T-helper 17 cell (primary cell): ENCODE results near the gene GABRA4. TPM values are rescaled to one million over a fixed set of nuclear protein-coding genes. Genes with fewer than 3 reads are reported as not detected.

Experiments used
- ATAC-seq: fragments of 150-1000 bp; cut with Tn5 transposase; 2 replicates; pipeline ENCODE4 v1.10.0; 2021; ENCODE audit warnings: mild to moderate bottlenecking, moderate library complexity
- DNase-seq, 3 donors: peaks; one replicate each; pipeline versions ENCODE4 v3.0.0 to v3.0.0-alpha.2; 2020 to 2021
- H3K9me3 ChIP-seq: one replicate; pipeline ENCODE4 v1.7.0; 2013; ENCODE audit warnings: low read length, mild to moderate bottlenecking; ENCODE audit not compliant: control insufficient read depth, poor library complexity, severe bottlenecking
- H3K27ac Mint-ChIP-seq: one replicate; pipeline ENCODE4 v1.8.0; 2022; ENCODE audit warnings: mild to moderate bottlenecking, moderate library complexity, mixed read lengths
- H3K27me3 Mint-ChIP-seq: one replicate; pipeline ENCODE4 v1.8.0; 2022; ENCODE audit warnings: mixed read lengths
- H3K36me3 Mint-ChIP-seq: one replicate; pipeline ENCODE4 v1.8.0; 2022; ENCODE audit warnings: low read depth, mixed read lengths
- H3K4me1 Mint-ChIP-seq: one replicate; pipeline ENCODE4 v1.8.0; 2022; ENCODE audit warnings: mild to moderate bottlenecking, mixed read lengths
- H3K4me3 Mint-ChIP-seq: one replicate; pipeline ENCODE4 v1.8.0; 2022; ENCODE audit warnings: mild to moderate bottlenecking, moderate library complexity, mixed read lengths
- total RNA-seq, 4 donors: library from RNA in 2 of 4; stranded (reverse) in 2 of 4; gene quantifications; one replicate each; pipeline ENCODE4 v1.2.3 and lab custom pipeline; 2022 to 2026

The GABRA4 gene
- total RNA-seq, 2 donors from 2014 or later: not detected

DNA sequence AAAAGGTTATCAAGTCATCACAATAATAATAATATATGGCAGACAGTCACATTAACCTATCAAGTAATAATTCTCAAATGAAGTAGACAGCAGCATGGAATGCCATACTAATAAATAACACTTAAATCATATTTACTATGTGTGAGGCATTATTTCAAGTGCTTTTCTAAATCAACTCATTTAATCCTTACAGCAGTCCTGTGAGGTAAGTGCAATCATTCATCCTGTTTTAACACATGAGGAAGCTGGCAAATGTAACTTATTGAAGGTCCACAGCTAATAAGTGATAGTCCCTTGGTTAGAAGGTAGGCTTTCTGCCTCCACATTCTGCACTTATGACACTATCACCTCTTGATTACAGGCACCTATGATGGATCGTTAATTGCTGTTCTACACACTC lies 24.5 kb downstream of the GABRA4 start:
- no peaks in the 10 kb centered on the region for H3K9me3 ChIP-seq
- Mint-ChIP-seq H3K27me3 (peaks cover 16% of the 10 kb centered on the region), H3K27ac (no peak overlapping the region), H3K36me3 (no peaks in the 10 kb centered on the region), H3K4me1 (no peaks in the 10 kb centered on the region), H3K4me3 (no peak overlapping the region)
- DNase-seq (no peak), ATAC-seq (no peak)

DNA sequence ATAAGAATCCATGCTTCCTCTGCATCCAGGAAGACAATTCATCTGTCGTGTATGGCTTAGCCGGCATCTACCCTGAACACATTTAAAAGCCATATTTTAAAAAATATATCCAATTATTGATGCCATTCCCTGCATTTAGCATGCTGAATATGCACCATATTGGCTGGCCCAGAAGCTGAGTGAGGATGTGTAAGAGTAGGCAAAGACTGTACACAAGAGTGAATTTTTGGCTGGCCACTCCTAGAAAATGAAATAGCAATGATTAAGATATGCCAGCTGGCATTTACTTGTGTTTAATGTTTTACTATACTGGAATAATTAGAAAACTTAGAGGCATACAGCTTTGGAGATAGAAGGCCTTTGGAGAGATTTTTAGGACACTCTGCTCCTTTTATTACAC lies 25.8 kb downstream of the GABRA4 start:
- ATAC-seq (no peak), DNase-seq (no peak)
- Mint-ChIP-seq H3K4me1 (no peaks in the 10 kb centered on the region), H3K4me3 (no peak overlapping the region), H3K36me3 (no peaks in the 10 kb centered on the region), H3K27ac (no peak overlapping the region), H3K27me3 (peaks cover 22% of the 10 kb centered on the region)
- H3K9me3 ChIP-seq: no peaks in the 10 kb centered on the region

DNA sequence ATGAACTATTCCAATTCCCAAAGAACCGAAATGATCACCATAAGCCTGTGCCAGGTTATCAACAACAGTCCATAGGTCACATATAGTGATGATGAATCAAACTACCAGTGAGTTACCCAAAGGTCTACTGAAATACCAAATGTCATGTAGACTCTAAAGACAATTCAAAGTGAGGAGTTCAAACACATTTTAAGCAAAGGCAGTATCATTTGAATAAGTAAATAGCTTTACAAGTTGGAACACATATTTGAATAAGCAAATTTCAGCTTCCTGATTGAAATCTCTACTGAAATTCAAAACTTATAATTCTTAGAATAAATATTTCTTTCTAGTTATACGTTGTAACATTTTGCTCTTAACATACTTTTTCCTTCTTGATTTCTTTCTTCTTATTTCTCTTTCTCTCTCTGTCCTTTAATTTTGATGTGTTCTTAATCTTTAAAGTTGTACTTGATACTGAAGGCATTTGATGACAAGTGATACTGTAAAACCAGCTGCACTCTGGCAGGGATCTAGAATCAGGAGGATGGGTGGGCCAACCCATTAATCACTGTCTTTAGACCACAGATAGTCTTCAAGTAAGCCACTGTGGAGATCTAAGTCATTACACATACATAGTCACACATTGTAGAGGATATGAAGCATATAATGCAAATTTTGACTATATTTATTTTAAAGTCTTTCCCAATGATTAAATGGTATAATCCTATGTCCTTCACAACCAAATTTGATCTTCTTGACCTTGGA lies 34.5 kb downstream of the GABRA4 start:
- H3K36me3 Mint-ChIP-seq: peaks cover 2% of the 10 kb centered on the region
- DNase-seq: no peak

DNA sequence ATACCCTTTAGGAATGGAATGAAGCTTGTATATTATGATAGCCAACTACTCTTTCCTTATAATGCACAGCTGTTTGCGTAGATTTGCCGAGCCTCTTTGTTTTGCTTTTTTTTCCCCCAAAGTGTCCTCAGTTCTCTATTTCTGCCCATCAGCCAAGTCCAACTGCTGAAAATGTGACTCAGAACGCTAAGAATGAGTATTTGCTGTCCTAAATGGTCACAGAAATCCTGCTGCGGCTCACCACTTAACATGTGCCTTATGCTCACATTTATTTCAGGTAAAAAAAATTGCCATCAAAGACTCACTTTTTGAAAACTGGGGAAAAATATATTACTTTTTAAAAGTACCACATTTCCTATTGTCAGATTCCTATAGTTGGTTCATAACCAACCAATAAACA lies 36.9 kb downstream of the GABRA4 start:
- no peak overlapping the region for H3K4me3 Mint-ChIP-seq
- DNase-seq: no peak
- no peaks in the 10 kb centered on the region for H3K4me1 Mint-ChIP-seq
- H3K36me3 Mint-ChIP-seq: no peaks in the 10 kb centered on the region
- no peak for ATAC-seq
- H3K27ac Mint-ChIP-seq: no peak overlapping the region
- H3K9me3 ChIP-seq: no peaks in the 10 kb centered on the region
- peaks cover 19% of the 10 kb centered on the region for H3K27me3 Mint-ChIP-seq

More for the DNA sequence above, 34.5 kb downstream of the GABRA4 start:
- ATAC-seq: no peak
- Mint-ChIP-seq H3K27me3 (peaks cover 22% of the 10 kb centered on the region), H3K27ac (no peak overlapping the region), H3K4me3 (no peak overlapping the region), H3K4me1 (no peaks in the 10 kb centered on the region)
- H3K9me3 ChIP-seq: no peaks in the 10 kb centered on the region

DNA sequence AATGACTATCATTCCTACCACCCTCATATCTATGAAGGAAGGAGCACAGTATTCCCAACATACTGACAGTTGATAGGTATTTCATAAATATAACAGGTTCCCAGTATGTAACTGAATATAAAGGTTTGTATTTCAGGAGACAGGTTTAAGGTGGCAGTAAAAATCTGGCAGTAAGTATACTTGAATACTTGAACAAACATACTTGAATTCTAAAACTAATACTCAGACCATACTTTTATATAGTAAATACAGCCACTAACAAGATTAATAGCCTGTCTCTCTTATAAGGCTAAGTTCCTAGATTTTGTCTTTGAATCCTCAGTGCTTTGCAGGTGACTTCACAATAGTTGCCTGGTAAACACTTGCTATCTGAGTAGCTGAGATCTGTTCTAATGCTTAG lies 37.8 kb downstream of the GABRA4 start:
- Mint-ChIP-seq H3K4me3 (no peak overlapping the region), H3K27me3 (peaks cover 19% of the 10 kb centered on the region), H3K27ac (no peak overlapping the region), H3K36me3 (no peaks in the 10 kb centered on the region), H3K4me1 (no peaks in the 10 kb centered on the region)
- no peaks in the 10 kb centered on the region for H3K9me3 ChIP-seq
- no peak for ATAC-seq
- no peak for DNase-seq

DNA sequence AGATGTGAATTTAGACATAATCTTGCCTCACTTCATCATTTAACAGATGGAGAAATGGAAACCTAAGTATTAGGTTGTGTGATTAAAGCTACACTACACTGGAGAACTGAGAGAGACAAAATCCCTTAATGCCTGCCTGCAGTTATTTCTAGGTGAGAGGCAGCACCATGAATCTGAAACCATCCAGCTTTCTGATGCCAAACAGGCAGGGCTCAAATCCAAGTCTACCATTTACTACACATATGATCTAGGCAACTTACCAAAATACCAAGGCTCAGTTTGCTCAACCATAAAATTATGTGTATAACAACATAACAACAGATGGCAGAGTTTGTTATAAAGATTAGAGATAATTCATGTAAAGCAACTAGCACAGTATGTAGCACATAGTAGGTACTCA lies 38.7 kb downstream of the GABRA4 start:
- H3K27me3 Mint-ChIP-seq: peaks cover 19% of the 10 kb centered on the region
- DNase-seq: no peak
- no peak for ATAC-seq
- no peaks in the 10 kb centered on the region for H3K4me1 Mint-ChIP-seq
- no peak overlapping the region for H3K4me3 Mint-ChIP-seq
- H3K9me3 ChIP-seq: no peaks in the 10 kb centered on the region
- no peak overlapping the region for H3K27ac Mint-ChIP-seq
- no peaks in the 10 kb centered on the region for H3K36me3 Mint-ChIP-seq

DNA sequence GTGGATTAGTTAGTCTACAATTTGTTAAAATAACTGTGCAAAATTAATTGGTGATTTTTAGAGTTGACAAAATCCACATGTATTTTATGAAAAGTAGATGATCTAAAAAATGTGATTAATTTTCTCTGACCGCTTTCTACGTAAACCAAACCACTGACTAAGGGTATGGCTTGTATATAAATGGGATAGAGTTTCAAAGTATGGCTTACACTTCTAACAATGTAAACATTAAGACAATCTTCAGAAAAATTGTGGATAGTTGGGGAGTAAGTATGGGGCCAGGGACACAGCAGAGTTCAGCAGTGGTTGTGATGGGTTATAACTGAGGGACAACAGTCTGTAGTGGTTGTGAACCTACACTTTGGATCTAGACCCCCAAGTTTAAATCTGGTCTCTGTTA lies 39.8 kb downstream of the GABRA4 start:
- H3K9me3 ChIP-seq: no peaks in the 10 kb centered on the region
- Mint-ChIP-seq H3K27ac (no peak overlapping the region), H3K4me3 (no peak overlapping the region), H3K36me3 (no peaks in the 10 kb centered on the region), H3K27me3 (peaks cover 19% of the 10 kb centered on the region), H3K4me1 (no peaks in the 10 kb centered on the region)
- DNase-seq: no peak
- no peak for ATAC-seq

DNA sequence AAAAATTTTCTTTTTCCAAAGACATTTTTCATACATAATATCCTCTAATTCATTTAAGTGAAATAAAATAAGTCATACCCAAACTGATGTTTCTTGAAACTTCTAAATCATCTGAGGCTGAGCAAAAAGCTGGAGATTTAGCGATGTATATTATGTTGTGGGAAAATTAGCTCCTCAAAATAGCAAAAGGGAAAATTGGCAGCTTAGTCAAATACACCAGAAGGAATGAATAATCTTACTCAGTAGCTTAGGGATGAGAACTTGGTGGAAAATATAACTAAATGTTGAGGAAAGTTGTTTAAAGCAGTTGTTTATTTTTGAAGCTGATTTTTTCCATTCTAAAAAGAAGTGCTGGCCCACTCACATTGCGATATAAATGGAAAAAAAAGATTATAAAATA lies 40.9 kb downstream of the GABRA4 start:
- Mint-ChIP-seq H3K27ac (no peak overlapping the region), H3K36me3 (no peaks in the 10 kb centered on the region), H3K27me3 (peaks cover 26% of the 10 kb centered on the region), H3K4me3 (no peak overlapping the region), H3K4me1 (no peaks in the 10 kb centered on the region)
- no peaks in the 10 kb centered on the region for H3K9me3 ChIP-seq
- ATAC-seq (no peak), DNase-seq (no peak)

DNA sequence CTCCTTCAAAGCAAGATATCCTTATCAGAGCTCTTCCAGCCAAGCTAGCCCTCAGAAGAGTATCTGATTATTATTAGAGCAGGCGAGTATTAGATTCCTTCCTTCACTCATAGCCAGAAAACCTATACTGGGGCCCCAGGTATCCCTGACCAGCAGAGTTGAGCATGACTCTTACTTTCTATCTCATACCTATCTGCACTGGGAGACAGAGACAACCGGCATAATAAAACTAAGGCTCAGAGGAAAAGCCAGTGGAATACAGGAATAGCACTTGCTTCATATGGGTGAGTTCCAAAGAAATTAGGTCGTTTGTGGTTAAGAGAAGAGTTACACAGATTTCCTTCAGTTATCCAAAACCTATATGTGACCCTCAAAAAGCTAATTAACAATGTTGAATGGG lies 42.6 kb downstream of the GABRA4 start:
- no peak for DNase-seq
- Mint-ChIP-seq H3K27me3 (peaks cover 35% of the 10 kb centered on the region), H3K27ac (no peak overlapping the region), H3K4me3 (no peak overlapping the region), H3K36me3 (no peaks in the 10 kb centered on the region), H3K4me1 (peaks cover 2% of the 10 kb centered on the region)
- H3K9me3 ChIP-seq: no peaks in the 10 kb centered on the region
- ATAC-seq: no peak

DNA sequence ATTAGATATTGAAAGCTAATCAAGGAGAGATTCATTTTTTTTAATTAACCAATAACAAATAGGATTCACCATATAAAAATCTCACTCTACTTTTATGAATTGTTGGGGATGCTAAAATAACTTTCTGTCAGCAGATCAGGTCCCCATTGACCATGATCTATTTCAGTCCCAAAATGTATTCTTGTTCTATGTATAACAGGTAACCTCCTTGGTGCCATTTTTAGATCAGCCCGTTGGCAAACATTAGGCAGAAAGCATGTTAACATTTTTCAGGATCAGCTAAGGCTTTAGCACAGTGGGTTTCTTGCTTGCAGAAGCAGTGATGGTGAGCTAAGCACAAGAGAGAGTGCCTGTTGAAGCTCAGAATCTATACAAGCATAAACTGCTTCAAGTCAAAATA lies 43.6 kb downstream of the GABRA4 start:
- H3K9me3 ChIP-seq: no peaks in the 10 kb centered on the region
- Mint-ChIP-seq H3K4me1 (peaks cover 2% of the 10 kb centered on the region), H3K4me3 (no peak overlapping the region), H3K27me3 (peaks cover 30% of the 10 kb centered on the region), H3K36me3 (no peaks in the 10 kb centered on the region), H3K27ac (no peak overlapping the region)
- no peak for ATAC-seq
- no peak for DNase-seq

DNA sequence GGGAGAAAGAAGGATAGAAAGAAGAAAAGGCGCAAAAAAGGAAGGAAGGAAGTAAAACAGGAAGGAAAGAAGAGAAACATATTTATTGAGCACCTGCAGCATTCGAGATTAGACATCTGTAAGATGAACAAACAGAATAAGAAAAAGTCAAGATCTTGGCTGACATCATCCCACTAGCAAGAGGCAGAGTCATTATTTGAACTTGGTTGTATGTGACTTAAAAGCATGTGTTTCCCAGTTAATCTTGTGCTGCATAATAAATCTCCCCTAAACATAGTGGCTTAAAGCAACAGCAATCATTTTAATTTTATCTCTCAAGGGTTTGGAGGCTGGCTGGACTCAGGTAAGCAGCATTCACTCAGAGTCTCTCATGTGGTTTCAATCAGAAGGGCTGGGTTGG lies 45.8 kb downstream of the GABRA4 start:
- H3K4me3 Mint-ChIP-seq: no peak overlapping the region

DNA sequence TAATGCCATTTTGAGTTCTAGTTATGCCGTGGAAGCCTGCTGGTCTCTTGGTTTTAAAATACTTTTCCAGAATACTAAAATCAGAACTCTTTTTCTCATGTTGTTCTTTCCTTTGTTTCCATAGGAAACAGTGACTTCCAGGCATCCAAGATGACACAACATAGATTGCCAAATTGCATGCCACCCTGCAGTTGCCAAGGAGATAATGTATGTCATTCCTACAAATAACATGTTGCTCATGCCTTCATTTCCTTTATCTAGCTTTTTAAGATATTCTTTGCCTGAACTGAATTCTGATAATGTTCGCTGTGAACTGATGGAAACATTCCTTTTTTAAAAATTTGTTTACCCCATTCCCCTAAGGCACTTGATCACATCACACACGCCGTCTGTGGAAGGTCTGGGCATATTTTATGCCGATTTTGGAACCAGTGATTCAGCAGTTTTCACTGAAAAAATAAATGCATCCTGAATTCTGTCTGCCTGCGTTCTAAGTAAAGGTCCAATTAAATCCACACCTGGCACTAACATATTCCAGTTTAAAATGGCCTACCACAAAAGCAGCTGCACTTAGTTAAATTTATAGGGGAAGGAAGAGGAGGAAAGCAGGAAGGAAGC lies 46.4 kb downstream of the GABRA4 start:
- H3K36me3 Mint-ChIP-seq: no peaks in the 10 kb centered on the region
- H3K4me3 Mint-ChIP-seq: no peak overlapping the region
- ATAC-seq: no peak
- H3K4me1 Mint-ChIP-seq: peaks cover 2% of the 10 kb centered on the region
- H3K9me3 ChIP-seq: no peaks in the 10 kb centered on the region
- no peak overlapping the region for H3K27ac Mint-ChIP-seq
- H3K27me3 Mint-ChIP-seq: peaks cover 19% of the 10 kb centered on the region
- no peak for DNase-seq

More for the DNA sequence above, 45.8 kb downstream of the GABRA4 start:
- no peaks in the 10 kb centered on the region for H3K36me3 Mint-ChIP-seq
- ATAC-seq (no peak), DNase-seq (no peak)
- H3K4me1 Mint-ChIP-seq: peaks cover 2% of the 10 kb centered on the region
- peaks cover 19% of the 10 kb centered on the region for H3K27me3 Mint-ChIP-seq
- no peak overlapping the region for H3K27ac Mint-ChIP-seq
- no peaks in the 10 kb centered on the region for H3K9me3 ChIP-seq

DNA sequence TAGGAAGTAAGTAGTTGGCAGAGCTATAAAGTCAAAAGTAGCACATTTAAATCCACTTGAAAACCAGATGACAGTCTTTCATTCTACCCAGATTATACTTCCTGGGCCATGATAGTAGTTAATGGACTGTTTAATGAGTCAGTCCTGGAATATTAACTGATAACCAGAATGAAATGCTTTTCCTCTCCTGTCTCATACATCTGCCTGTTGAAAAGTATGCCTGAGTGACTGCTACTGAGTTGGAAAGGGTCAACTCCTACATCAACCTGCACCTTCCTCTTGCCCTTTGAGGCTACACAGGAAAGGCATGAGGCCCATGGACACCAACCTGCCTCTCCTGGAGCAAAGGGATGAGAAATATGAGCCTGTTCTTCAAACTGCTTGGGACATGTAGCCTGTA lies 48.3 kb downstream of the GABRA4 start:
- peaks cover 2% of the 10 kb centered on the region for H3K4me1 Mint-ChIP-seq
- H3K4me3 Mint-ChIP-seq: no peak overlapping the region
- peaks cover 19% of the 10 kb centered on the region for H3K27me3 Mint-ChIP-seq
- ATAC-seq: no peak
- H3K36me3 Mint-ChIP-seq: no peaks in the 10 kb centered on the region
- no peak overlapping the region for H3K27ac Mint-ChIP-seq
- H3K9me3 ChIP-seq: no peaks in the 10 kb centered on the region
- no peak for DNase-seq

DNA sequence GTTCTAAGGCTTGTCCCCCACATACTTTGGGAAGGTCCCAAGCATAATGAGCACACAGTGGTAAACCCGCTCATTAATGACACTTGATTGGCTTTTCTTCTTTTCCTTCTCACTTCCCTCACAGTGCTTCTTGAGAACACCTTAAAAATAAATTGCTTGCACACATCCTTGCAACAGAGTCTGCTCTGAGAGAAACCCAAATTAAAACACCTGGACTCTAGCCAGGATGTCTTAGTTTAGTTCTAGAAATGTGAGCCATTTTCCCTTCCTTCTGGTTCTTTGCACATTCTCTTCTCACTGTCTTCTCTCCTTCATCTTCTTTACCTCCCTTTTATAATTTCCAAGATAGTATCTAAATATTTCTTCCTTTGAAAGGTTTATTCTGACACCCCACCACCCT lies 49.0 kb downstream of the GABRA4 start:
- no peaks in the 10 kb centered on the region for H3K36me3 Mint-ChIP-seq
- no peak overlapping the region for H3K27ac Mint-ChIP-seq
- H3K4me3 Mint-ChIP-seq: no peak overlapping the region
- ATAC-seq (no peak), DNase-seq (no peak)
- H3K27me3 Mint-ChIP-seq: peaks cover 19% of the 10 kb centered on the region
- no peaks in the 10 kb centered on the region for H3K9me3 ChIP-seq
- peaks cover 2% of the 10 kb centered on the region for H3K4me1 Mint-ChIP-seq
